K562 (cell line): ENCODE data around the gene NDUFV2. TPM values are rescaled to one million over a fixed set of nuclear protein-coding genes. Genes with fewer than 3 reads are reported as not detected.
A peak's percentile ranks its signal among the peaks of the same experiment; 100 is the strongest.

Source experiments
- AFF4 ChIP-seq: sonication (generic); formaldehyde crosslinking; IDR thresholded peaks from 2 replicates; pipeline ENCODE4 v1.8.0; 2023; ENCODE audit warnings: mild to moderate bottlenecking, missing genetic modification reagents
- ARHGAP35 ChIP-seq: fragments of 450-650 bp; IDR thresholded peaks from 2 replicates; pipeline ENCODE4 v1.6.1; 2018; ENCODE audit not compliant: partially characterized antibody
- CHCHD3 ChIP-seq: fragments of 250-450 bp; sonication (Bioruptor Pico); IDR thresholded peaks from 2 replicates; pipeline ENCODE4 v2.1.2; 2022; ENCODE audit warnings: mild to moderate bottlenecking
- CREB3L1 ChIP-seq: fragments of 450-650 bp; IDR thresholded peaks from 2 replicates; pipeline ENCODE4 v1.6.1; 2014; ENCODE audit warnings: low read depth, mild to moderate bottlenecking, moderate library complexity, borderline replicate concordance
- DLX4 ChIP-seq: fragments of 250-450 bp; sonication (Bioruptor Pico); IDR thresholded peaks from 2 replicates; pipeline ENCODE4 v1.6.1; 2021; ENCODE audit warnings: mild to moderate bottlenecking
- E2F3 ChIP-seq: fragments of 250-450 bp; sonication (Bioruptor Pico); IDR thresholded peaks from 2 replicates; pipeline ENCODE4 v1.4.0; 2020; ENCODE audit warnings: mild to moderate bottlenecking
- EP300 ChIP-seq: IDR thresholded peaks from 2 replicates; pipeline ENCODE4 v1.6.1; 2012; ENCODE audit warnings: low read length, improper control_type of control experiment
- HMBOX1 ChIP-seq: sonication (generic); IDR thresholded peaks from 2 replicates; pipeline ENCODE4 v1.6.1; 2016
- MLLT1 ChIP-seq, 2 experiments: fragments of 450-650 bp; IDR thresholded peaks; 2 replicates each; pipeline ENCODE4 v1.6.1; 2016
- MTA2 ChIP-seq: fragments of 450-650 bp; IDR thresholded peaks from 2 replicates; pipeline ENCODE4 v1.6.1; 2016; ENCODE audit warnings: low read depth
- NCOA6 ChIP-seq: fragments of 450-650 bp; IDR thresholded peaks from 2 replicates; pipeline ENCODE4 v1.6.1; 2017; ENCODE audit warnings: mild to moderate bottlenecking
- NCOR1 ChIP-seq: fragments of 450-650 bp; IDR thresholded peaks from 2 replicates; pipeline ENCODE4 v1.6.1; 2016; ENCODE audit warnings: mild to moderate bottlenecking, moderate library complexity
- PBX2 ChIP-seq, 2 experiments: IDR thresholded peaks in 1 of 2; conservative IDR thresholded peaks in 1 of 2; 2 replicates each; pipeline ENCODE4 v1.6.1; 2016; ENCODE audit warnings: low read depth in 2 of 2, mild to moderate bottlenecking in 1 of 2, missing compliant biosample characterization in 1 of 2, missing genetic modification characterization in 1 of 2, moderate library complexity in 1 of 2
- SMARCE1 ChIP-seq: fragments of 450-650 bp; IDR thresholded peaks from 2 replicates; pipeline ENCODE4 v1.7.1; 2016; ENCODE audit warnings: mild to moderate bottlenecking
- TFAM ChIP-seq: fragments of 250-450 bp; sonication (Bioruptor Pico); conservative IDR thresholded peaks from 2 replicates; pipeline ENCODE4 v1.5.0; 2021; ENCODE audit warnings: mild to moderate bottlenecking, moderate library complexity
- ZNF655 ChIP-seq: fragments of 250-450 bp; sonication (Bioruptor Pico); IDR thresholded peaks from 2 replicates; pipeline ENCODE4 v1.5.0; 2021
- polyA plus RNA-seq, 8 experiments: library from polyadenylated mRNA; depleted of rRNA in 4 of 8; stranded (reverse) in 5 of 8; unstranded in 3 of 8; fragments of >200 nt; fragmentation: Nextera tagmentation in 2 of 8; fragmentation: Illumina TruSeq in 1 of 8; extraction: Ambion mirVana in 2 of 8; extraction: Trizol in 1 of 8; gene quantifications; 2 replicates each; pipeline versions ENCODE4 v1.2.1 to v1.2.3, GENCODE V29; 2011 to 2014; ENCODE audit warnings: inconsistent platforms in 1 of 8, missing spikeins in 1 of 8
- total RNA-seq, 7 experiments: library from RNA; depleted of rRNA in 6 of 7; stranded (reverse); fragments of >200 nt in 6 of 7; fragmentation: Illumina TruSeq in 2 of 7; extraction: Trizol in 2 of 7; gene quantifications; 2 replicates each; pipeline versions ENCODE4 v1.2.1 to v1.2.3, GENCODE V29; 2011 to 2021; ENCODE audit warnings: low replicate concordance in 1 of 7

The NDUFV2 gene
- total and polyA plus RNA-seq, 9 of the 15 experiments (the other 6 are each of a cell fraction or from before 2014, with no cell fraction given) = 213 to 550 (median 384) TPM

- TF ChIP-seq CREB3L1 (no peak), E2F3 (no peak), TFAM (no peak), CHCHD3 (CRISPR knock-in tag) (no peak), NCOA6 (no peak), SMARCE1 (peak; percentile 49; the same call in 1 of the 2 replicates), ZNF655 (CRISPR knock-in tag) (no peak), MLLT1 (IDR thresholded peaks at IDR 0.05) (no peak), ARHGAP35 (no peak), MTA2 (0 out of 2 replicates have a peak, but pooled peaks have one; percentile 11), PBX2 (CRISPR knock-in tag; IDR thresholded peaks at IDR 0.05; ENCODE audit: low read depth) (no peak), PBX2 (tag; conservative IDR thresholded peaks at IDR 0.05; ENCODE audit: low read depth) (peak; percentile 97), HMBOX1 (peak; percentile 61; the same call in 1 of the 2 replicates), DLX4 (CRISPR knock-in tag) (no peak), AFF4 (CRISPR knock-in tag) (no peak), EP300 (peak; percentile 26; the same call in 1 of the 2 replicates), NCOR1 (peak; percentile 34; the same call in 1 of the 2 replicates)
Measured at GRCh38 chr18:9115984-9116383, 13.5 kb downstream of the NDUFV2 start (continued).
